NK-92 (cell line): ENCODE data around the gene YBEY.

ENCODE experiments used
- DNase-seq: peaks from one replicate; lab custom pipeline; 2025; ENCODE audit not compliant: unreplicated experiment; lab: John Stamatoyannopoulos, UW

Gene YBEY

DNA sequence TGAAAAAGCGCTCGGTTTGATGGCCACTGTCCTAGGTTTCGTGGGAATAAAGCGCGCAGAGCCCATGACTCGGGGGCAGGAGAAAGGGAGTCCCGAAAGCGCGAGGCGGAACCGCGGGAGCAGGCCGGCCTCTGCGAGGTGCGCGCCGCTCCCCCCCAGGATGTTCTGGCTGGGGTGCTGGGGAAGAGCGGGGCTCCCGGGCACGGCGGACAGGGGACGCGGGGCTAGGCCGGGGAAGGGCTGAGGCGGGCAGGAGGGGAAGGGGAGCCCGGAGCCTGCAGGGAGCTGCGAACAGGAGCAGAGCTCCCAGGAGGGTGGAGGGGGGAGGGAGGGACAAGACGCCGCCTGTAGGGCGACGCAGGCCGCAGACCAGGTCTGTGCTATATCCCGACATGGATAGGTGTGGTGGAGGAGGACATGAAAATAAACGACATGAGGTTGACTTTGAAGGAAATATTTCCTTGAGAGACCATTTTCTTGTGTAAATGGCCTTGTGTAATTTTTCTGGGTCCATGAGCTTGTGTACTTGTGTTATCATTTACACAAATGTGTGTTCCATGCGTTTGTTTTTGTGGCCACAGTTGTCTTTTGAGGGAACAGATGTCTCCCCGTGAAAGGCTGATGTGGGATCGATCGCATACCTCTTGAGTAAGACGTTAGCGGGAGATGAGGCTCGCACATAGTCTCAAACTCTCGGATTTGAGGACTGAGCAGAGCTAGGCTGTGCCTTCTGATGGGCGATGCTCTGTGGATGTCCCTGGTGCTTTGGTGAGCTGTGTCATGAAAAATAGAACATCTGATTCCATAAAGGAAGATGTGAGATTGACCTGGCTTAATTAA, 39.2 kb downstream of the YBEY start:
- DNase-seq = no peak

DNA sequence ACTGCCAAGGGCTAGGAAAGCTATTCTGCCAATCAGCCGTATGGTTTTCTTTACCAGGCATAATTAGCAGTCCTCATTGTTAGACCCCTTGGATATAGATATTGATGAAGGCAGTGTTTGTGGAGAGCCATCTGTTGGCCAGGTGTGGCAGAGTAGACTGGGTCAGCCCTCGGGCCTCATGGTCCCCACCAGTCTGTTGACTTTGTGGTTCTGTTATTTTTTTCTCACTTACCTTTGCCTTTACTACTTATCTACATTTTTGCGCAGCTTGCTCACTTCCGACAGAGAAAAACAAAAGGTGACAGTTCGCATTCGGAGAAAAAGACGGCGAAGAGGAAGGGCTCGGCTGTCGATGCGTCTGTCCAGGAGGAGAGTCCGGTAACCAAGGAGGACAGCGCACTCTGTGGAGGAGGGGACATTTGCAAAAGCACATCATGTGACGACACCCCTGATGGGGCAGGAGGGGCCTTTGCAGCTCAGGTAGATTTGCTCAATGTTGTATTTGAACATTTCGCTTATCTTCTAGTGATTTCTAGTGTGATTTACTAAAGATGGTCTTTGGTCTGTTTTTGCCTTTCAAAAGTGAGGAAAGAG, 40.1 kb downstream of the YBEY start:
- no peak for DNase-seq

DNA sequence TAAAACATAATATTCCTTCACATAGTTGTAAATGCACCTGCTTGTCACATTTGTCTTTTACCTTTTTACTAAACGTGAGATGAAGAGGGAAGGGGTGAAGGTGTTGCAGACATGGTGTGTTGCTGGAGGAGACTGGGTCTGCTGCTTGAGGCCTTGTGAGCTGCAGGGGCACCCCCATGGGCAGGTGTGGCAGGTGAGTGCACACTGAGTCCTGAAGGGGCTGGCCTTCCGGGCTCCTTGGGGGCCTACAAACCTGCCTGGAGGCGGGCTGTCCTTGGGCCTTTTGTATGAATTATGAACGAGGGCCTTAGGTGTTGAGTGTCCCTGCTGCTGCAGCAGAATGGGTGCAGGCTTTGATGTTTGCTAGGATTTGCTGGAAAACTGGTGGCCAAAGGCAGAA, 41.6 kb downstream of the YBEY start:
- DNase-seq = no peak

DNA sequence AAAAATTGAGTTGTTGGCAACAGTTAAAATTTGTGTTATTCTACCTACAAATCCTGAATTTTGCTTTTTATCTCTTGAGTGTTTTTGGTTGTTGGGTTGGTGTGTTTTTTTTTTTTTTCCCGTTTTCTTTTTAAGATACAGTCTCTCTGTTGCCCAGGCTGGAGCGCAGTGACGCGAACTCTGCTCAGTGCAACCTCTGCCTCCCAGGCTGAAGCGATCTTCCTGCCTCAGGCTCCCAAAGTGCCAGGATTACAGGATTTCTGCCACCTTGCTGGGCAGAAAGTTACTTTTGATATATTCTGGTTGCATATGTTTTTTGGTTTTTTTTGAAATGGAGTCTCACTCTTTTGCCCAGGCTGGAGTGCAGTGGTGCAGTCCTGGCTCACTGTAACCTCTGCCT, 42.0 kb downstream of the YBEY start:
- DNase-seq = no peak

DNA sequence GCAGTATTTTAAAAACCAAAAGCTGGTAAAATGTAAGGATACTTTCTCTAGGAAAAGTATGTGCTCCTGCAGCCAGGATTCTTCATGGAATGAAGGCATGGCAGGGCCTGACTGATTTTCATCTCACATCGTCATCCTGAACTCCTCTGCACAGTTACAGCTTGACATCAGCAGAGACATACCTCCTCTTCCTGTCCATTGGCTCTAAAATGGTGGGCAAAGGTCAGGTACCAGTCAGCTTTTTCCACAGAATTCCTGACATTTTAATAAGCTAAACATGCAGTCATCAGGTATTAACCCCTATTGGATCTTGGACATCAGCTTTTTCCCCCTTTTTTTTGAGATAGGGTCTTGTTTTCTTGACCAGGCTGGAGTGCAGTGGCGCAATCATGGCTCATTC, 43.7 kb downstream of the YBEY start:
- DNase-seq = no peak

DNA sequence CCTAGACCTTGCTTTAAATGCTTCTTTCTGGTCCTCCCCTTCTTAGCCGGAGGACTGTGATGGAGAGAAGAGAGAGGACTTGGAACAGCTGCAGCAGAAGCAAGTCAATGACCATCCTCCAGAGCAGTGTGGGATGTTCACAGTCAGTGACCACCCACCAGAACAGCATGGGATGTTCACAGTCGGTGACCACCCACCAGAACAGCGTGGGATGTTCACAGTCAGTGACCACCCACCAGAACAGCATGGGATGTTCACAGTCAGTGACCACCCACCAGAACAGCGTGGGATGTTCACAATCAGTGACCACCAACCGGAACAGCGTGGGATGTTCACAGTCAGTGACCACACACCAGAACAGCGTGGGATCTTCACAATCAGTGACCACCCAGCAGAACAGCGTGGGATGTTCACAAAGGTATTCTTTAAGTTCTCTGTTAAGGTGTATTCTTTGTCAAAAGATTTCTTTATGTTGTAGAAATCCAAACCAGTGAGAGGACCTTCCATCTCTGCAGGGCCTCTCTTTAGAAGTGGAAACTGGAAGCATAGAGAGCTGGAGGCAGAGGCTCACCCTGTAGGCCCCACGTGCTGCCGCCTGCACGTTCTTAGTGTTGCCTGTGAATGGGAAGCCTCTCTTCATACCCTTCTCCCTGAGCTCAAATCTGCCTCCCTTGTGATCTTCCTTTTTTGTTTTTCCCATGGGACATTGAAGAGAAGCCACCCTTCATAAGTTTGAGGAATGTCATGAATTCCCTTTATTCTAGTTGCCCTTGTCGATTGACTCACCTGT, 48.4 kb downstream of the YBEY start:
- DNase-seq = no peak

DNA sequence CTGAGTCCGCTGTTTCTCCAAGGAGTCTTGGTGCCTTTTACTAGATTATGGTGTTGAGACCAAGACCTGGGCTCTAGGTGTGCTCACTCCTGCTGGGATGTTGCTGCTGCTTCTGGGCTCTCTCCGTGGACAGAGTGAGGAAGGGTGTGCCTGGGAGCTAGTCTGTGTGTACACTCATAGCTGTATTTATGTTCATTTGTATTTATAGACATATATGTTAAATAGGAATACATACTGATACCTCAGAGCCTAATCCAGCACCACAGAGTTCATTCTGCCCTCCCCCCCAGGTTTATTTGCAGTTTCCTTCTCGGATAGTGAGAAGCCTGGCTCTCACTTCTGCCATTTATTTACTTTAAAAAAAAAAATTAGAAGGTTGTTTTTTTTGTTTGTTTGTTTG, 50.5 kb downstream of the YBEY start:
- no peak for DNase-seq

DNA sequence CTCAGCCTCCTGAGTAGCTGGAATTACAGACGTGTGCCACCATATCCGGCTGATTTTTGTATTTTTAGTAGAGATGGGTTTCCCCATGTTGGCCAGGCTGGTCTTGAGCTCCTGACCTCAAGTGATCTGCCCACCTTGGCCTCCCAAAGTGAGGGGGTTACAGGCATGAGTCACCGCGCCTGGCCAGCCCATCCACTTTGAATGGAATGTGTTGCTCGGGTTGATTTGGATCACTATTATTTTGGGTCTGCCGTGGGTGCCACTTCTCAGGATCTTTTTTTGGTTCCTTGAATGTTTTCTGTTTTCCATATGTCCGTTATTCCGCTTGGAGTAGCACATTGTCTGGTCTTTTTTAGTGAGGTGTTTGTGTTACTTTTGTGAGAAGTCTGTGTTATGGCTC, 54.9 kb downstream of the YBEY start:
- no peak for DNase-seq

DNA sequence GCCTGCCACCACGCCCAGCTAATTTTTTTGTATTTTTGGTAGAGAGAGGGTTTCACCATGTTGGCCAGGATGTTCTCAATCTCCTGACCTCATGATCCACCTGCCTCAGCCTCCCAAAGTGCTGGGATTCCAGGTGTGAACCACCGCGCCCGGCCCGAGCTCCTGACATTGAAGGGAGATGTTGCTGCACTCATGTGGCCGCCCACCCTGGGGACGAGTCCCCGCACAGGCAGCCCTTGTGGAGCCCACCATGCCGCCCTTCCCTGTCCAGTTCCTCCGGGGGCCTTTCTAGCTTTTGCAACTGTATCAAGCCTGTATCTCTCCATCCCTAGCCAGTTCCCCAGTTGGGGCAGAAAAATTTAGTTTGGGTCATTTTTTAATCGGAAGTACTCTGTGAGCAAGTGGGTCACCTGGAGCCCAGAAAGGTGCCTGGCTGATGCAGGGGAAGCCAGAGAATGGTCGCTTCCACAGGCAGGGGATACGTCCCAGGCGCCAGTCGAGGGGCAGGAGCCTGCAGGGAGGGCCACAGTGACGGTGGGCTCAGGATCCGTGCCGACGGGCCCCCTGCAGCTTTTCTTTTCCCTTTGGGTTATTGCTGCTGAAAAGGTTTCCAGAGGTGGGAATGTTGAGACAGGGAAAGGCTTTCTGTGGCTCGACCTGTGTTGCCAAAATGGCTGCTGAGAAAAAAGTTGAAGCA, 58.2 kb downstream of the YBEY start:
- no peak for DNase-seq

DNA sequence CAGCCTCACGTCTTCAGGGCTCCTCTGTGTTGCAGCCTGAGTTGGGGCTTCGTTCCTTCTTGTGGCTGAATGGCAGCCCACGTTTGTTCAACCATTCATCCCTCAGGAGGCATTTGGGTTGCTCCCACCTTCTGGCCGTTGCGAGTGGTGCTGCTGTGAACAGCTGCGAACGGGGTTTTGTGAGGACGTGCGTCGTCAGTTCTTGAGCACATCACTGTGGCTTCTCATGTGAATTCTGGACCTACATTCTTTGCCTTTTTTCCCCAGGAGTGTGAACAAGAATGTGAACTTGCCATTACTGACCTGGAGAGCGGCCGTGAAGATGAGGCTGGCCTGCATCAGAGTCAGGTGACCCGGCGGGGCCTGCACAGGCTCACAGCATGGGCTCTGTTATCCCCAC, 59.7 kb downstream of the YBEY start:
- DNase-seq = no peak

DNA sequence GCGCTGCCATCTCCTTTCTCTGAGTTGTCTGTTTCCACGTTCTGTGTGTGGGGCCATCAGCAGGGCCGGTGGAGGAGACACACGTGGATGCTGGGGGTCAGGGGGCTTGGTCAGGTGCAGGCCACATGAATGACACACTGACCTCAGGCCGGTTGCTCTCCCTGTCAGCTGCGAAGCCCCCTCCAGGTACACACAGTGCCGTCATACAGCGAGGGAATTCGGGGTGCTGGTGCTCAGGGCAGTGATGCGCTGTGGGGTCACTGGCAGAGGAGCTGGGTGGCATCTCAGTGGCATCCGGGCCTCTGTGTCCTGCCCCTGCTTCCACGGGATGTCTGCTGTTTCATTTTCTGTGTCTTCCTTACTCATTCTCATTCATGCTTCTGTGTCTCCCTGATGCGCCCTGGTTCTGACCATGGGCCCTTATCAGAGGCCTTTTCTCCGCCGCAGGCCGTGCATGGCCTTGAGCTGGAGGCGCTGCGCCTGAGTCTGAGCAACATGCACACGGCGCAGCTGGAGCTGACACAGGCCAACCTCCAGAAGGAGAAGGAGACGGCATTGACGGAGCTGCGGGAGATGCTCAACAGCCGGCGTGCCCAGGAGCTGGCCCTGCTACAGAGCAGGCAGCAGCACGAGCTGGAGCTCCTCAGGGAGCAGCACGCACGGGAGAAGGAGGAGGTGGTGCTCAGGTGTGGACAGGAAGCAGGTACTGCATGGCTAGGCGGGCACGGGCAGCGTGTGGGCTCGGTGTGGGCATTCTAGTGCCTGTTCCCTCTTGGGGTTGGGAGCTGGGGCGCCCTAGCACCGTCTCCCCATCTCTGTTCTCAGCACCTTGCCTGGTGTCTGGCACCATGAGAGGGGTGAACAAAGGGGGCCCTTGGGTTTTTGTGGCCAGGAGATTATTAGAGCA, 60.4 kb downstream of the YBEY start:
- no peak for DNase-seq

DNA sequence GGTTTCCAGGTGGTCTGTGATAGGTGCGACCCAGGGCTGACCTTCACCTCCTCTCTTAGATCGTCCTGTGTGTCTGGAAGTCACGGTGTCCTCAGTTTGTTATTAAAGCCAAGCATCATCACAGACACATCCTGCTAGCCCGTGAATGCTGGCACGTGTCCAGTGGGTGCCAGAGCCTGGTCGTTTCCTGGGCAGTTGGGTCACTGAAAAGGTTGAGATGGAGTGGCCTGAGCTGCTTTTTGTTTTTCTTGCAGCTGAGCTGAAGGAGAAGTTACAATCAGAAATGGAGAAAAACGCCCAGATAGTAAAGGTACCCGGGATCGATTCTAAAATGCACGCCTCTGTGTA, 61.0 kb downstream of the YBEY start:
- no peak for DNase-seq
